Neuron (in vitro differentiated cells): ENCODE results near the gene PLXNC1.

ENCODE experiments used
- H2AFZ ChIP-seq: one replicate; pipeline ENCODE4 v1.6.1; 2013; ENCODE audit warnings: low read depth, mild to moderate bottlenecking, inconsistent platforms, low read length, moderate library complexity
- H3K27me3 ChIP-seq: one replicate; pipeline ENCODE4 v1.6.1; 2013; ENCODE audit warnings: low read length; ENCODE audit not compliant: insufficient read depth
- H3K36me3 ChIP-seq: one replicate; pipeline ENCODE4 v1.6.1; 2013; ENCODE audit warnings: low read length; ENCODE audit not compliant: insufficient read depth
- H3K4me1 ChIP-seq: one replicate; pipeline ENCODE4 v1.6.1; 2013; ENCODE audit warnings: low read length; ENCODE audit not compliant: insufficient read depth
- H3K4me3 ChIP-seq: 2 replicates; pipeline ENCODE4 v1.5.1; 2013; ENCODE audit warnings: mild to moderate bottlenecking, low read length, moderate library complexity
- H3K9me3 ChIP-seq: one replicate; pipeline ENCODE4 v1.6.1; 2013; ENCODE audit warnings: low read length

Gene PLXNC1

DNA sequence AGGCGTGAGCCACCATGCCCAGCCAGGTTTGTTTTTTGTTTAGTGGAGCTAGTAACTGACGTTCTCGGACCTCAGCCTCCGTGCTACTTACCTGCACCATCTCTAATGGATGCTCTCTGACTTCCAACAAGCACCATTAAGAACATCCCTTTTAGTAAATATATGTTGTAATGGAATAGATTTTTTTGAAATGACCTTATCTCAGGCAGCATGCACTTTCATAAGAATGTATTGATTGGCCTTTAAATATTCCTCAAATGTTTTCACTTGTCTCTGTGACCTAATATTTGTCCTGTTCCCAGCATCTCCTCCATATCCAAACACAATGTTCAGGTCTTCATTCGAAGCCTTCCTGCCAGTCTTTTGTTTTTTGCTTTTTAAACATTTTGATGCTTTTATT, 51.7 kb downstream of the PLXNC1 start:
- Histone ChIP-seq H3K9me3 (no peaks in the 10 kb centered on the region), H3K4me3 (no peak overlapping the region), H3K27me3 (no peaks in the 10 kb centered on the region), H2AFZ (no peak overlapping the region), H3K36me3 (no peaks in the 10 kb centered on the region), H3K4me1 (peaks cover 5% of the 10 kb centered on the region)

DNA sequence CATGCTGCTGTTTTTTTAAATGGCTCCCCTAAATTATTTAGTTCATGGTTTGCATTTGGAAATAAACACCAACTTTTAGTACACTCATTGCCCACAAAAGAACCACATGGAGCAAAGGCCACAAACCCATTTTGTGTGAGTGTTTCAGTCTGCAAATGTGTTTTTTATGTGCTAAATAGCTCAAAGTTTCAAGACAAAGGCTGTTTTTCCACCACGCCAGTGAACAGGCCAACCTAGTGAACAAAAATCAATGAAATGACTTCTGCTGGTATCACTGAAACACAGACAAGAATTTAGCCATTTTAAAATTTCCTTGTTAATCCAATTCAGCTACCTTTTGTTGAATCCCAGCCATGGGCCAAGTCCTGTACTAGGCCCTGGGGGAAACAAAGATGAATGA, 52.3 kb downstream of the PLXNC1 start:
- no peak overlapping the region for H3K4me3 ChIP-seq
- no peaks in the 10 kb centered on the region for H3K9me3 ChIP-seq
- H3K36me3 ChIP-seq, result no peaks in the 10 kb centered on the region
- H2AFZ ChIP-seq, result no peak overlapping the region
- H3K27me3 ChIP-seq, result no peaks in the 10 kb centered on the region
- peaks cover 5% of the 10 kb centered on the region for H3K4me1 ChIP-seq

DNA sequence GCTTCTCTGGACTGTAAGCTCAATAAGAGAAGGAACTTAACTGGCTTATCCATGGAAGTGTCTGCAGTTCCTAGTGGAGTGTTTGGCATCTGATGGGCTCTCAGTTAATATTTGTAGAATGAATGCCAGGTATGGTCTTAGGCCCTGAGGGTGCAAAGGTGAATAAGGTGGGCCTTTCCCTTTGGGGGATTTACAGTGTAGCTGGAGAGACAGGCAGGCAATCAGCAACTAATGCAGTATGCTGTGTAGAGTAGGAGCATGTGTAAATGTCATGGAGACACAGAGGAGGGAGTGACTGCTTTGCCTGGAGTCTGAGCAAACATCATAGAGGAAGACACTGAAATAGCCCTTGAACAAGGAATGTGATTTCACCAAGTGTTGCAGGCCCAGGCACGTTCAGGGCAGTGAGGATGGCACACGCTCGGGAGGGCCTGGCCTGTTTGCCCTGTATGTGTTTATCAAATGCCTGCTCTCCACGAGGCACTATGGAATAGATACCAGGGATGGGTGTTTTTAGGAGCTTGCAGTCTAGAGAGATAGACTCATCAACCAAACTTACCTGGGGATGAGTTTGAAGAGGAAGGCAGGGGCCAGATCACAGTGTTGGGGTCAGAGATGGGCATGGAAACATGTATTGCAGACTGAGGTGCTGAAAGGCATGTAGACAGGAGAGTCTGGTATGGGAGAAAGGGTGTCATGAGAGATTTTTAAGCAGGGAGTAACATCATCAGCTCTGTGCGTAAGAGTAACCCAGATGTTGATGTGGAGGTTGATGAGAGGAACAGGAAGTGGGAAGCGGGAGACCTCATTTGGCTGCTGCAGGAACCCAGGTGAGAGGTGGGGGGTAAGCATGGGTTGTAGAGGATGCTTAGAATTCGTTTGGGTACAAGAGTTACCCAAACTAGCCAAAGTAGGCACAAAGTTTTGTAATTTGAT, 54.1 kb downstream of the PLXNC1 start:
- Histone ChIP-seq H3K4me1 (peaks cover 5% of the 10 kb centered on the region), H3K27me3 (no peaks in the 10 kb centered on the region), H3K9me3 (no peaks in the 10 kb centered on the region), H2AFZ (no peak overlapping the region), H3K36me3 (no peaks in the 10 kb centered on the region), H3K4me3 (no peak overlapping the region)

DNA sequence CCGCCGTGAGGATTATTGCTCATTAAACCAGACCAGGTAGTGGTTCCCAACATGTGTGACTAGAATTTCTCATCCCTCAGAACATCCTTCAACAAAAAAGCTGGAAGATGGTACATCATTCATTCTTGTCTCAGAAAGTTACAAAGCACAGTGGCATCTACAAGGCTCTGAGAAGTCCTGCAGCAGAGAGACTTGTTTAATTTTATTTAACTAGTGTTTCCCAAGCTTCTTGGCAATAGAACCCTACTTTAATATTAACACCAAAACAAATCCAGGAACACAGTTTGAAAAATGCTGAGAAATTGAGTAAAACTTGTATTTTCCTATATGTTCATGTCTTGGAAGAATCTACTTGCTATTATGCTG, 54.8 kb downstream of the PLXNC1 start:
- Histone ChIP-seq H3K4me3 (no peak overlapping the region), H3K27me3 (no peaks in the 10 kb centered on the region), H3K36me3 (no peaks in the 10 kb centered on the region), H2AFZ (no peak overlapping the region), H3K4me1 (peaks cover 5% of the 10 kb centered on the region), H3K9me3 (no peaks in the 10 kb centered on the region)

DNA sequence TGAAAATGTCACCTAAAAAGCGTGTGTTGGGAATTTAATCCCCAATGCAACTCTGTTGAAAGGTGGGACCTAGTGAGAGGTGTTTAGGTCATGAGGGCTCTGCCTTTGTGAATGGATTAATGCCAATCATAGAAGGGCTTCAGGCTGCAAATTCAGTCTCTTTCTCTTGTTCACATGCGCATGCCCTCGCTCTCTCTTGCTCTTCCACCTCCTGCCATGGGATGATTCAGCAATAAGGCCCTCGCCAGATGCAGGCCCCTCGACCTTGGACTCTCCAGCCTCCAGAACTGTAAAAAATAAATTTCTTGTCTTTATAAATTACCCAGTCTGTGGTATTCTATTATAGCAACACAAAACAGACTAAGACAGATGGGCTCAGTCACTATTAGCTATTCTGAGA, 55.4 kb downstream of the PLXNC1 start:
- Histone ChIP-seq H3K27me3 (no peaks in the 10 kb centered on the region), H3K9me3 (no peaks in the 10 kb centered on the region), H2AFZ (no peak overlapping the region), H3K4me1 (peaks cover 5% of the 10 kb centered on the region), H3K4me3 (no peak overlapping the region), H3K36me3 (no peaks in the 10 kb centered on the region)

DNA sequence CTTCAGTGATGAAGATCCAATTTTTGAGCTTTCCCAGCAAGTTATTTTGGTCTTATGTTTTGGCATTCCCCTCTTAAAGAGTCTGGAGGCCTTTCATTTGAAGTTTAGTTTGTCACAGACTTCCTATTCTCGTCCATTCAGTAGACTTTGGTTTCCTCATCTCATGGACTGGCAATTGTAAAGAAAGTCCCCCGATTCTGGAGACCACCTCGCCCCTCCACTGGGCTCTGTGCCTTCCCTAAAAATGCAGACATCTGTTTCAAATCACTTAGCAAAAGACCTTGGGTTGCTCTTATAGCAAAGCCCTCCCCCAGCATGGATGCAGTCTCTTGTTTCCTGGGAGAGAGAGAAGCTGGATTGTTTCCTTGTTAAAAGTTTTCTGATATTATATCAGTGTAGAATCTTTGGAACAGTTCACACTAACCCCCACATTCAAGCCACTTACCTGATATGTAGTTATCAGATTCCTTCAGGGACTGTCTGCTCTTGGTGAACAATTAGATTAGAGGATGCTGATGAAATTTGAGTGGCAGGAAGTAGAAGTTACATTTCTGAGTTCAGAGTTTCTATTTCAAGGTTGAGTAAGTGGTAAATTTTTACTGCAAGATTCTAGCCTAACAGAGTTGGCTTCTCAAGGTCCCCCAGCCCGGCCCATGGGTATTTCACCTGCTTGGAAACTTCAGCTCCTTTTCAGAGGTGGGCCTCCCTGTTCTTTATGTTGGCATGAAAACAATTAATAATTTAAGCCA, 56.3 kb downstream of the PLXNC1 start:
- Histone ChIP-seq H3K4me1 (peaks cover 5% of the 10 kb centered on the region), H3K36me3 (no peaks in the 10 kb centered on the region), H3K27me3 (no peaks in the 10 kb centered on the region), H3K4me3 (no peak overlapping the region), H3K9me3 (no peaks in the 10 kb centered on the region), H2AFZ (no peak overlapping the region)

DNA sequence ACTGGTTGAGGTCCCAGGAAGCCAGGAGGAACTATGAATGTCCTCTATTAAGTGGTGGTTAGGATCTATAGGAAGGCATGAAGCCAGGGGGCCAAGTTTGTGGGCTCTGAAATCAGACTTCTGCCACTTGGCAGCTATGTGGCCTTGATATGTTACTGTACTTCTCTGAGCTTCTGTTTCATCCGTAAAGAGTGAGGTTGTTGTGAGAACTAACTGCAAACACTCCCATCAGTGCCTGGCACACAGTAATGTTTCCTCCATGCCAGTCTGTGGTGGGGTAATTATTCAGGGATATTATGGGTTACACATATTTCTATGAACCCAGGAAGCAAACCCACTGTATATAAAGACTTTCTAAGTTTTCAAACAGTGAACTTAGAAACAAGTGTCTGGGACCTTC, 57.4 kb downstream of the PLXNC1 start:
- peaks cover 4% of the 10 kb centered on the region for H3K36me3 ChIP-seq
- peaks cover 5% of the 10 kb centered on the region for H3K4me1 ChIP-seq
- H3K27me3 ChIP-seq, result no peaks in the 10 kb centered on the region
- H3K9me3 ChIP-seq, result no peaks in the 10 kb centered on the region
- no peak overlapping the region for H2AFZ ChIP-seq
- H3K4me3 ChIP-seq, result no peak overlapping the region

DNA sequence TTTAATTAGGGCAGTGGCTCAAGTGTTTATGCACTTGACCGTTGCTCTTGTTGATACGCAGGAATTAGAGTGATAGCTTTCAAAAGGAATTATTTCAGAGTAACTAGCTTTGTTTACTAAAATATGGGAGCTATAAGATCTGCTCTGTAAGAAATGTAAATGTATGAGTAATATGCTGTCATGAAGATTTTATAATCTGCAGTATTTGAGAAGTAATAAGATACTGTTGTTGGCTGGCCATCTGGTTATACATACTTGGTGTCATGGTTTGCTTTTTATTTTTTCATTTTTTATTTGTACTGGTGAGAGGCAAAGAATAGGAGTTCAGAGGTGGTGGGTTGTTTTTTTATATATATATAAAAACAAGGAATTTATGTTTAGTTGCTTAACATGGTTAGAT, 58.5 kb downstream of the PLXNC1 start:
- Histone ChIP-seq H2AFZ (no peak overlapping the region), H3K4me3 (no peak overlapping the region), H3K4me1 (peaks cover 5% of the 10 kb centered on the region), H3K9me3 (no peaks in the 10 kb centered on the region), H3K36me3 (peaks cover 4% of the 10 kb centered on the region), H3K27me3 (no peaks in the 10 kb centered on the region)

DNA sequence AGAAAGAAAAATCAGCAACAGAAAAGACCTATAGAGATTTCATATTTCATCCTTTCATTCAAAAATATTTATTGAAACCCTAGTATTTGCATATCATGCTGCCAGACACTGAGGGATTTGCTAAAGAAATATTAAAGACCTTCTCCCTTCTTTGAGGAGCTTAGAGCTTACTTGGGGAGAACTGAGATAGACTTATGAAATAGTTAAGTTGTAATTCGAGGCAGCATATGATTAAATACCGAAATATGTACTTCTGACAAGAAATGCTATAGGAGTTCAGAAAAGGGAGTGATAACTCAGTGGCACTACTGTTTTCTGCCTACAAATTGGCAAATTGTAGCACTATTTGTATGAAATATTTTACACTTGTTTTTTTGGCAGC, 59.1 kb downstream of the PLXNC1 start:
- H3K36me3 ChIP-seq, result peaks cover 4% of the 10 kb centered on the region
- no peak overlapping the region for H2AFZ ChIP-seq
- H3K4me1 ChIP-seq, result peaks cover 5% of the 10 kb centered on the region
- no peaks in the 10 kb centered on the region for H3K27me3 ChIP-seq
- no peak overlapping the region for H3K4me3 ChIP-seq
- H3K9me3 ChIP-seq, result no peaks in the 10 kb centered on the region

DNA sequence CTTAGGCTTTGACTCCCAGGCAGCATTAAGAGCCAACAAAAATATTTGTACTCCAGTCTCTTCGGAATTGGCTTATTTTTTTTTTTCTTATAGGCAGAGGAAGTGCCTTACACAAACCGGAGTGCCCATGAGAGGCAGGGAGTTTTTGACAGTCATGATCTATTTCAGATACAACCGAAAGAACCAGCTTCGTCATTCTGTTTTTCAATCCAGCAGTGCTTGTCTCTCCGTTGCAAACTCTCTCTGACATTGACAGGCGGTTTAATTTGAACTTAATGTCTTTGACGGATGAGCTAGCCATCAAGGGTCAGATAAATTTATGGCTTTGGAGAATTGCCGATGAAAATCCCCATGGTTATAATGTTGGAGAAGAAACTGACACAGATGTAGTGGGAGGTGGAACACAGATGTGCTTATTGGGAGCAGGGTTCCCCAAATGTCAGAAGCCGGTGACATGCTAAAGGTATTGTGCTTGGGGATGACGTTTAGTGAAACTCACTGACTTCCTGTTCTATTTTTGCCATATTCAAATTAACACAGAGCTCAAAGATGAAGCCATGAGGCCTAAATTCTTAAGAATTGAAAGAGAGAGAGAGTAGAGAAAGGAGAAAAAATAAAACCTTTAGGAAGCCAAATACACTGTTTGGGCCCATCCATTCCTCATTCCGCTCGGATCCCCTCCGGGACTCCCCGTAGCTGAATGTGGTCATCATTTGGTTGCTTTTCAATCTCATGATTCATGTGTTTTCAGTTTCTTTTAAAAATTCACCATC, 59.7 kb downstream of the PLXNC1 start:
- Histone ChIP-seq H3K9me3 (no peaks in the 10 kb centered on the region), H3K4me3 (no peak overlapping the region), H3K27me3 (no peaks in the 10 kb centered on the region), H2AFZ (no peak overlapping the region), H3K36me3 (peaks cover 4% of the 10 kb centered on the region), H3K4me1 (peaks cover 5% of the 10 kb centered on the region)

DNA sequence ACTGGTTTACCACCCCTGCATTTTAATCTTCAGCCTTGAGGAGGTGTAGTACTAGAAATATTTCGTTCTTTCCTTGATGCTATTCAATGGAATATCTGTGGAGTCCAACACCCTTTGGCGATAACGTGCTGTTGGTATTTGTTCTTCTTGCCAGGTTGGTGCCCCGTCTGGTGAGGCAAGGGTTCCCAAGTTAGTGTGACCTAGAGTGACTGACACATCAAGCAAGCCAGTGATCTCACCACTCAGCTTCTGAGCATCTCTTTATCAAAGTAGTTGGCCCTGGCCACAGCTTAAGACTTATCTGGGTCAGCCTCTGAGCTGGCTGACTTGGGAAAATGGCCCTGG, 60.2 kb downstream of the PLXNC1 start:
- no peaks in the 10 kb centered on the region for H3K9me3 ChIP-seq
- H3K36me3 ChIP-seq, result peaks cover 4% of the 10 kb centered on the region
- peaks cover 5% of the 10 kb centered on the region for H3K4me1 ChIP-seq
- H3K4me3 ChIP-seq, result no peak overlapping the region
- no peak overlapping the region for H2AFZ ChIP-seq
- H3K27me3 ChIP-seq, result no peaks in the 10 kb centered on the region

DNA sequence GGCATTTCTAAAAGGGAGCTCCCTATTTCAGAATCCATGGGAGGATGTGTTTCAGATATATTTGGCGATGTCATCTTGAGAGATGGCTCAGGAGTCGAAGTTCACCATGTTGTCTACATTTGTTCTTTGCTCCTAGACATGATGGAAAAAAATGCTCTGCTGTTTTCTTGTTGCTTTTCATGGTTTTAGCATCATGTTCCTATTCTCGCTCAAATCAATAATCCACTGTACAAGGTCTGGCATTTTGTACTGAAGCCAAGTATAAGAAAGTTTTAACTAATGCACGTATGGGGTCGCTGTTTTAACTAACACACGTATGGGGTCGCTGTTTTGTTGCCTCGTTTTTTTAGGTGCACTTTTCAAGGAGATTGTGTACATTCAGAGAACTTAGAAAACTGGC, 60.9 kb downstream of the PLXNC1 start:
- H3K36me3 ChIP-seq, result peaks cover 4% of the 10 kb centered on the region
- no peak overlapping the region for H2AFZ ChIP-seq
- H3K9me3 ChIP-seq, result no peaks in the 10 kb centered on the region
- H3K4me1 ChIP-seq, result no peaks in the 10 kb centered on the region
- no peak overlapping the region for H3K4me3 ChIP-seq
- no peaks in the 10 kb centered on the region for H3K27me3 ChIP-seq

DNA sequence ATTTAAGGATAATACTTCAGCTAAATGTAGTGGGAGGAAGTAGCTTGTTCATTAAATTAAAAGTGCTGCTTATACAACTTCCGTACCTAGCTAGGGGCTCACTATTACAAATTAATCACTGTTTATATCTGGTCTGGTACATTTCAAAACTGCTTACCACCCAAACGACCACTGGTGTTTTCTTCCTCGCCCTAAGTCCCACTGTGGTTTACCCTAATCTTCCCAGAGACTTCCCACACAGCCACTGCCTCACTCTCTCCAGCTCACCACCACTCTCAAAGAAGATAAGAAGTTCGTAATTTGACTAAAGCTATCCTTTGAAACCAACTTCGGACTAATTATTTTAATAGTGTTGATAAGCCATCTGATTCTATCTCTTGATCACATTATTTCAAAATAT, 62.6 kb downstream of the PLXNC1 start:
- Histone ChIP-seq H3K36me3 (peaks cover 4% of the 10 kb centered on the region), H3K4me3 (no peak overlapping the region), H3K4me1 (no peaks in the 10 kb centered on the region), H3K27me3 (no peaks in the 10 kb centered on the region), H2AFZ (no peak overlapping the region), H3K9me3 (no peaks in the 10 kb centered on the region)
